ENCODE data around the gene CYB5R2.
A peak's percentile ranks its signal among the peaks of the same experiment; 100 is the strongest.

The CYB5R2 gene

DNA sequence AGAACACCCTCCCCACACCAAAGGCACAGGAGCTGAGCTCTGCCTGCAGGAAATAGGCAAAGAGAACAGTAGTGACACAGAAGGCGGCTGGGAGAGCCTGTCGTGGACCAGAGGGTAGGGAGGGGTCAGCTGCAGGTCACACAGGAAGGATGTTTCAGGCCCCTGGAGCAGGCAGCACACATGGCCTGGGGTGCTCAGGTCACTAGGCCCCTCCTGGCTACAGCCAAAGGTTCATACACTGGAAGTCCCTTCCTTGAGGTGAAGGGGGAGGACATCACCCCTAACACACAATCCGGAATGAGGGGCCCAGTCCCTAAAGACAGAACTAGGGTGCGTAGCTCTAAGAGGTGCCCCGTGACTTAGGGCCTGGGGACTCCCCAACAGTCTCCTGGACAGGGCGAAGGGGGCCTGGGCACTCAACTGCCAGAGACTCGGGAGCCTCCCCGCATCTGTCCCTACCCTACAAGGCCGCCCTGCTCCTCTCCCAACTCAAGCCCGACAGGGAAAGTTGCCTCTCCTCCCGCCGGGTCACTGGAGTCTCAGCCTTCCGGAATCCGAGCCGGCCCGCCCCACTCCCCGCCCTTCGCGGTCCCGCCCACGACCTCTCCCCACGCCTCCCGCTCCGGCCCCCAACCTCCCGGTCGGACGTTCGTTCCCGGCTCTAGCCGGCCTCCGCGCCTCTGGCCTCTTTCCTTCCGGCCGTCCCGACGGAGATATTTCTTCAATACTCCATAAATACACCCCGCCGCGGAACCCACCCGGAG lies at the start of gene CYB5R2:
CYB5R2 (minus strand) TSS at position 541 of the 764 bp plus-strand sequence. CDS start 675 bp downstream, outside the sequence.
- DNase-seq, result peak; percentile 21

DNA sequence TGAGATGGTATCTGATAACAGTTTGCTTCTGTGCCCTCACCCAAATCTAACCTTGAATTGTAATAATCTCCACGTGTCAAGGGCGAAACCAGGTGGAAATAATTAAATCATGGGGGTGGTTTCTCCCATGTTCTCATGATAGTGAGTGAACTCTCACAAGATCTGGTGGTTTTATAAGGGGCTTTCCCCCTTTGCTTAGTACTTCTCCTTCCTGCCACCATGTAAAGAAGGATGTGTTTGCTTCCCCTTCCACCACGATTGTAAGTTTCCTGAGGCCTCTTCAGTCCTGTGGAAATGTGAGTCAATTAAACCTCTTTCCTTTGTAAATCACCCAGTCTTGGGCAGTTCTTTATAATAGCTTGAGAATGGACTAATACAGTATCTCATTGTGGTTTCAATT lies 41.5 kb upstream of the CYB5R2 start:
- DNase-seq, result no peak

DNA sequence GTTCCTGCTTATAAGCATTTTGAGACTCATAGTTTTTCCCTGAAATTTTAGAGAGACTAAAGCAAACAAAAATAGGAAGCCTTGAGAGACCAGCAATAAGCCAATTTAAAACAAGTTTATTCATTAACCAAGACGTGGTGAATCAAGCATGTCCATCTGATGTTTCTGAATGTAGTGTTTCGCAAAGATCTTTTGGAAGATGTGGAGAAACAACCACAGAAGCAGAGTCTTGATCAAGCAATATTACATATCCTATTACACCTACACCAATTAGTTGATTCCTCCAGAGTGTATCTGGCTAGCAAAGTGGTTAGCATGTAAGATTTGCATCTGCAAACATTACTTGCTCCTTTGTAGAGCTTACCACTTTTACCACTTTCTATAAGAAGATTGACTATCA lies 33.1 kb upstream of the CYB5R2 start, which contains the start of gene OVCH2:
OVCH2 (minus strand) TSS at position 101 of the 400 bp plus-strand sequence; CDS start at position 18, 83 bp downstream.
- no peak for DNase-seq

DNA sequence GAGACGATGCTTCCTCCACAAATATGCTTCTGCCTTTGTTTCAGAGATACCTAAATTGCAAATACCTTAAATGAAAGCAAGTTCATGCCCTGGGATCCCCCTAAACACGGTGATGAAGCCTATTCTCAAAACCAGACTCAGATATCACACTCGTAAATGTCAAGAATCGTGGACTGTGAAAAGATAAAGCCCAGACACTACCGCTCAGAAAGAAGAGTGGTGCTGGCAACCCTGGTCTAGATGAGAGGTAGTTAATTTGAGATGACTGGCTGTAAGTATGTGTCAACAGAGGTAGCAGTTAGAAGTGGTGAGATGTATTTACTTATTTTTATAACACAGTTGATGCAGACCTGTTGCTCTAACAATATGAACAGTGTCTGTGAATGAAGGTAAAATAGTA lies 30.4 kb upstream of the CYB5R2 start:
- no peak for DNase-seq

DNA sequence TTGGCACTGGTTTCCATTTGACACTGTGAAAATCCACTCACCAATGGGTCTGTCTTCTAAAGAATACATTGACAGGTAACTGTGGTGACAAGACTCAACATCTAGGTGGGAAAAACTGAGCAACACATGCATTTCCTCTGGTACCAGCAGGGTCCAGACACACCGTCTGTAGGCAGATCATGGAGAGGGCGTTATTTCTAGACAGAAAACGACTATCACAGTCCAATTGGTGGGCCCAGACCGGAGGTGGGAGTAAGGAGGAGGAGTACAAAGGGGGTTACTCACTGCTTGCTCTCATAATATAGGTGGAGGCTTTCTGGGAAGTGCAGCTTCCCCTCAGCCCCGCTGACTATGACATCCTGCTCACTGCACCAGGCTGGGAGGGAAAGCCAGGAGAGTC lies 23.1 kb upstream of the CYB5R2 start:
- no peak for DNase-seq

DNA sequence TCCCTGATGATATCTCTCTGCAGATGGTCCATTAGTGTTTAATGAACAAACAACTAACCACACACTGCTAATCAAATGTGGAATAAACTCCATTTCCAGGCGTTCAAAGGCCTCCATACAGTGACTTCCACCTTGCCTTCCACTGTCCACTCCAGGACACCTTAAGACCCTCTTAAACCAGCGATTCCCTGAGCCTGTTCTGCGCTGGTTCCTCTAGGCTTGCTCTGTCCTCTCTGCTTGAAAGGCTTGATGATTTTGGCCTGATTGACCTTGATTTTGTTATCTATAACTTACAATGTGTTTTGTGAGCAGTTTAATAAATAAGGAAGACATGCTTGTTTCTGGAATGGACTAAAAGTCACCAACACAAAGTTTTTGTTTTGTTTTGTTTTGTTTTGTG lies 20.9 kb upstream of the CYB5R2 start:
- DNase-seq, result no peak

DNA sequence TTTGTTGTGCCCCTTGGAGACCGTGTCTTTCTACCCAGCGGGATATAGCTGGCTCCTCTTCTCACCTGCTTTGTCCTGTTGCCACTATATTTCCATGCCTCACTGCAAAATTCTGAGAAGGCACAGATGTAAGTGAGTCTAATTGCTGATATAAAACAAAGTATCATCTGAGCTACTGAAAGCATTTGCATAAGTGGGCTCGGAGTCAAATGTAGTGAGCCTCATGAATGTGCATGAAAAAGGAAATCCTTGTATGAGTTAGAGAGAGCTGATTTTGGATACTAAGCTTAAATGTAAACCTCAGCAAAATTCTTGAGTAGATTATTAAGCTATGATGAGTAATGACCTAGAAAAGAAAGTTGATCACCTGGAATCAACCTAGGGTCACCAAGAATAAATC lies 19.1 kb upstream of the CYB5R2 start:
- no peak for DNase-seq

DNA sequence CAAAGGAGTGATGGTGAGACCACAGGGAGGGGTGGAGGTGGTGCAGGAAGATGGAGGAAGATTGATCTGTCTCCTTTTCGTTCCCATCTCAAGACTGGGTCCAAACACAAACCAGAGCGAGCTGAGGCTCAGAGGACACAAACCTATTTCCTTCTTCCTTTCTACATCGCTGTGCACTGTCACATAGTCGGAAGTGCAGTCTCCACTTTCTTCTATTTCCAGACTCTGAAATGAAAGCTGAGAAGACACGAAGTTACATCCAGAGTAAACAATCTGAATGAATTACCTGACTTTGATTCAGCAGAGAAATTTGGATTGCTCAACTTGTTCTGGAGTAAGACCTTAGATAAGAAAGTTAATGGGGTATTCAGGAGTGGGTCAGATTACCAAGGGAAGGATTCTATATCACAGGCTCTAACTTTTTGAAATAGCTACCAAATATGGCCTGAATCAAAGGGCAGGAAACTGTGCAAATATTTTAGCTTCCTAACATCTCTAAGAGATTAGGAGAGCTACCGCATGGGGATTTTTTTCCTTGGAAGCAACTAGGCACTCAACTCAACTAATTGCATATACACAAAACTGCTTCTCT lies 18.6 kb upstream of the CYB5R2 start:
- DNase-seq, result no peak

DNA sequence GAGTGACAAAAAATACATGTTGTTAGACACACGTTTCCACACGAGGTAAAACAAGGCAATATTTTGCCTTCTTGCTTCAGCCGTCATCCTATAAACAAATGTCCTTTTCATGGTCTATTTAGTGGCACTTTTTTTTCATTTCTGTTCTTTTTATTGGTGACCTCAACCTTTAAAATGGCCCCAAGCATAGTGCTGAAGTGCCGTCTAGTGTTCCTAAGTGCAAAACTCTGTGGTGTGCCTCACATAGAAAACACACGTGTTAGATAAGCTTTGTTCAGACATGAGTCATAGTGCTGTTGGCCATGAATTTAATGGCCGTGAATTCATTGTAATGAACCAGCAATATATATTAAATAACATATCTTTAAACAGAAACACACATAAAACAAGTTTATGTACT lies 17.3 kb upstream of the CYB5R2 start:
- no peak for DNase-seq

DNA sequence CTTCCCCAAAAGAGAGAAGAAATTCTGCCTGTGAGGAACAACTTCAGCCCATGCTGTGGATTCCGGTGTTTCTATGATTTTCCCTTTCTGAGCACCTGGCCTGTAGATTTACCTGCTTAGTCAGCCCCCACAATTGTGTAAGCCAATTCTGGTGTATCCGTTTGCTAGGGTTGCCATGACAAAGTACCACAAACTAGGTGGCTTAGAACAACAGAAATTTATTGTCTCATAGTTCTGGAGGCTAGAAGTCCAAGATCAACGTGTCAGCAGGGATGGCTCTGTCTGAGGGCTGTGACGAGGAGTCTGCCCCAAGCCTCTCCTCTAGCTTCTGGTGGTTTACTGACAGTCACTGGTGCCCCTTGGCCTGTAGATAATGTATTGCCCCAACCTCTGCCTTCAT lies 15.9 kb upstream of the CYB5R2 start:
- no peak for DNase-seq

DNA sequence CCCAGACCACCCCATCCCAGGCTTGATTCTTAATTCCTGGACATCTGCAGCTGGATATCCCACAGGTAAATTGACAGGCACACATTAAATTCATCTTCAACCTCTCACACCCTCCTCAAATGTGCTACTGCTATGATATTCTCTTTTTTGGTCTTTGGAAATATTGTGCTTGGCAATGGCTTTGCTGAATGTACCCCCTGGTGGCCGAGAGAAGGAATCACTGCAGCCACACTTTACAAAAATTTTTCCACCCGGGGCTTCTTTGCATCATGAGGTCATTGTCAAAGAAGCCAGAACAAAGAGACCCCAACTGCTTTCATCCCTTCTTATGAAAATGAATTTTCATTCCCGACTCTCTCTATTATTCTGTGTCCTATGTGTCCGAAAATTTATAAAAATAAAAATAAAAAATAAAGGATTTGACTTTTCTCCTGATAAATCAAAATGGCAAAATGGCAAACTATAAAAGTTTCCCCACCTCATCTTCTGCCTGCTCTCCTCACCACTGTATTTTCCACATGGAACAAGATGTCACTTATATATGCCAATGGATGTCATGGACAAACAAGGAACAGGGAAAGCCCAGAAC lies 15.0 kb upstream of the CYB5R2 start:
- DNase-seq, result no peak

DNA sequence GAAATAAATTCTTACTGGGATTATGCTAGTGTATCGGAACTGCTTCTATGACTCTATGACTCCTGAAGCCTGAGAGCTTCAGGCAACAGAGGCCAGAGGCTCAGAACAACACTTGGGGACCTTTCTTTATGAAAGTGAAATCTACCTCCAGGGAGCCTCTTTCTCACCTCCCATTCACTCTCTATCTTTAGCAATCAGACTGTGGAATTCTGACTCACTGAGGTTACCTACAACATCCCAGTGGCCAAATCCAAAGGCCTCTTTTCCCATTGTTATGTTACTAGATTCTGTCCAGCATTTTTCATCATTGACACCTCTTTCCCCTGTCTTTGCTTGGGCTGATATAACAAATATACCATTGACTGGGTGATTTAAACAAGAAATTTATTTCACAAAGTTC lies 14.1 kb upstream of the CYB5R2 start:
- no peak for DNase-seq

DNA sequence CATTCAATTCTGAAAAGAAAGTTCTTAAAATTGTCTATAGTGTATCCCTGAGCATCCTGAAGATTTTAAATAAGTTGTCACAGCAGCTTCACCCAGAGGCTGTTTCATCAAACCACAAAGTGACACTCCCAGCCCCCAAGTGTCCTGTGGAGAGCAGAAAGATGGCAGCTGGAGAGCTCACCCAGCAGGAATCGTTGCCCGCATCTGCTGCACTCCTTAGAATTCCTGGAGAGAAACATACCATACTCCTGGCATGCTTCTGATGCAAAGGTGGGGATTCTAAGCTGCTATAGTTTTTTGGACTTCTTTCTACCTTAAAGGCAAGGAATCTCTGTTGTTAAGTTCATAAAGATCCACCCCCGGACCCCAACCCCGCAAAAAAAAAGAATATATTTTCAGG lies 13.5 kb upstream of the CYB5R2 start:
- no peak for DNase-seq

DNA sequence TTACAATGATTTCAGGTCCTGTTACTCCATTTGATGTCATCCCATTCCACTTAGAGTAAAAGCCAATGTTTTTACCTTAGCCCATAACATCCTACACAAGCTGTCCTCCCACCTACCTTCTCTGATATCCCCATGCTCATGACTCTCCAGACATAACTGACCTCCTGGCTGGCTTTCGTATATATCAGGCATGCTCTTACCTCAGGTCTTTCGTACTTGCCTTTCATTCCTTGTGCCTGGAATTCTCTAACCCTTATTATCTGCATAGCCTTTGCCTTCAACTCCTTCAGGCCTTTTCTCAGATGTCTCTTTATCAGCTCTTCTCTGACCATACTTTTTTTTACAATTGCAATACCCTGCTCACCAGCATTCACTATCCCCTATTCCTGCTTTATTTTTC lies 10.3 kb upstream of the CYB5R2 start:
- DNase-seq, result no peak

DNA sequence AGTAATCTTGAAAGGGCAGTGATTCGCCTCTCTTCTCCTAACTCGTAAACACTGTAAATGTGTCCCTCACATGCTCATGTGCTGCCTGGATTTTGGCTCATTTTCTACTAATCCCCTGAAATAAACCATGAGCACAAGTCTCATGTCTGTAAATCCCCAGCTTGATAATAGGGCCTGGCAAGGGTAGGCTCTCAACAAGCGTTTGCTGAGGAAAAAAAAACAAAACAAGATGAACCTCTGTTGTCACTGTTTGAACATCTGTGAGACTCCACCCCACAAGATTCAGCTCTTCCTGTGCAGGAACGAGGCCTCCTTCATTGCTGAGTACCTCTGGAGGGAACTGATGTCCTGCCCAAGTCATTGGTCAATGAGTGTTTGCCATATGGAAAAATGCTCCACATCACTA lies 4.5 kb upstream of the CYB5R2 start:
- DNase-seq, result no peak

DNA sequence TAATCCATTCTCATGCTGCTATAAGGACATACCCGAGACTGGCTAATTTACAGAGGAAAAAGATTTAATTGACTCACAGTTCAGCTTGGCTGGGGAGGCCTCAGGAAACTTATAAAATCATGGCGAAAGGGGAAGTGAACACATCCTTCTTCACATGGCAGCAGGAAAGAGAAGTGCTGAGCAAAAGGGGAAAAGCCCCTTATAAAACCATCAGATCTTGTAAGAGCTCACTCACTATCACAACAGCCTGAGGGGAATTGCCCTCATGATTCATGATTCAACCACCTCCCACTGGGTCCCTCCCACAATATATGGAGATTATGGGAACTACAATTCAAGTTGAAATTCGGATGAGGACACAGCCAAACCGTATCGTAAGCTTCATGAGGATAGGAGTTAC lies 3.8 kb upstream of the CYB5R2 start:
- DNase-seq, result no peak

DNA sequence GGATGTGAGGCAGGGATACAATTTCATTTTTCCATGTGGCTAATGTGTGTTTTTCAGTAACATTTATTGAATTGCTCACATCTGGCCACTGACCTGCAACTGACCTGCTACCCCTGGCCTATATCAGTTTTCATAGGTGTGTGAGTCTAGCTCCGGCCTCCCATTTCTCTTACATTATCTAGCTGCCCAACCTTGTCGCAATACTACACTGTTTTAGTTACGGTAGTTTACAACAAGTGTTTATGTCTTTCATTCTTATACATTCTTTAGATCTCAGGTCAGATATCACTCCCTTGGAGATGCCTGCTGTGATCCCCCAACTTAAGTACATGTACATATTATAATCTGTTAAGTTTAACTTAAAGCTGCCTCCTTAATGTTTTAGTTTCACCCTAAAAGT lies 2.3 kb upstream of the CYB5R2 start:
- no peak for DNase-seq

DNA sequence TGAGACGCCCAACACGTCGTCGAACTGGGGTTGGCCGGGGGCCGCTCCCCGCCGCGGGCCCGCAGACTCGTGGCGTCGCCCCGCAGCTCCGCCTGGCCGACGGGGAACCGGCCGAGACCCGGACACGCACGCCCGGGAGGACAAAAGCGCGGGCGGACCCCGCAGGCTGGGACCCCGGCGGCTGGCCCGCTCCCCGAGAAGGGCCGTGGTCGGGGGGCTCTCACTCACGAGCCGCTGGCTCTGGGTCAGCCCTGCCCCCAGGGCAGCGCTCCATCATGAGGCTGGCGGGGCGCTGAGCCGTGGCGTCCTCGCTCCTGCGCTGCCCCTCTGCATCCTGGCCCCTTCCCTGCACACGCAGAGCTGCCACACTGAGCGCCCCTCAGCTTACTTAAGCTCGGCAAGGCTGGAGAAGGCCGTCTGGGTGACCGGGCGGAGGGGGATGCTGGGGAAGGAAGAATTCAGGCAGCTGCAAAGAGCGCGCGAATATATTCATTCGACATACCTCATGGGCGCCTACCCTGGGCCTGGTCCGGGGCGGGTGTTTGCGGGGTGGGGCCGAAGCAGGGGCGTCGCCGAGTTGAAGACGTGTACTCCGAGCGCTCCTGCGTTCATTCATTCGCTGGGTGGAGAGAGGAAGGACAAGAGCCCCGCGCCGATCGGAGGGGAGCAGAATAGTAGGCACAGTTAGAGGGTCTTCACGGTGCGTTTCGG lies 579 bp upstream of the CYB5R2 start:
- peak; percentile 40 for DNase-seq

DNA sequence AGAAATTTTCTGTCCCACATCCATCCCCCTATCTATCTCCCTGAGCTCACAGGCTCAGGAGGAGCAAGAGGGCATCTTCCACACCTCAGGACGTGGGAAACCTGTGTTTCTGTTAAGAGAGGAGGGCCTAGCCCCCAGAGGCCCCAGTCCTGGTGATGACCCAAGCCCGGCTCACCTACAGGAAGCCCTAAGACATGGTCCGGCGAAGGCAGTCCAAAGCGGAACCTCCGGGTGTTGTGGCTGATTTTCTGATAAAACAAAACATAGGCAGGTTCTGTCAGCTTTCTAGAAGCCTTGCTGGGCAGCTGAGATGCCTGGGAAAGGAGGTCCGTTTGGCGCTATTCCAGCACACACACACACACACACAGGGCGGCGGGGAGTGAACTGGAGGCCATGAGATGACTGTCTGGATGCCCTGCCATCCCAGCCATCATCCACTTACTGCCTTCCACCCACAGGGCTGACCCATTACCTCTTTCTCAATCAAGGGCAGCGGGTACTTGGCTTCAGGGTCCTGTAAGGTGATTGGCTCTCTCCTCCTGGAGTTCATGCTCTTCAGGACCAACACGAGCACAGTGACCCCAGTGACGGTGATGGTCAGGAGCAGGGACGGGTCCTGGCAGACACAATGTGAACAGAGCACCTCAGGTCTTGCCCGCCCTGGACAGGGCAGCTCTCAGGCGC lies 882 bp downstream of the CYB5R2 start:
- DNase-seq, result no peak

DNA sequence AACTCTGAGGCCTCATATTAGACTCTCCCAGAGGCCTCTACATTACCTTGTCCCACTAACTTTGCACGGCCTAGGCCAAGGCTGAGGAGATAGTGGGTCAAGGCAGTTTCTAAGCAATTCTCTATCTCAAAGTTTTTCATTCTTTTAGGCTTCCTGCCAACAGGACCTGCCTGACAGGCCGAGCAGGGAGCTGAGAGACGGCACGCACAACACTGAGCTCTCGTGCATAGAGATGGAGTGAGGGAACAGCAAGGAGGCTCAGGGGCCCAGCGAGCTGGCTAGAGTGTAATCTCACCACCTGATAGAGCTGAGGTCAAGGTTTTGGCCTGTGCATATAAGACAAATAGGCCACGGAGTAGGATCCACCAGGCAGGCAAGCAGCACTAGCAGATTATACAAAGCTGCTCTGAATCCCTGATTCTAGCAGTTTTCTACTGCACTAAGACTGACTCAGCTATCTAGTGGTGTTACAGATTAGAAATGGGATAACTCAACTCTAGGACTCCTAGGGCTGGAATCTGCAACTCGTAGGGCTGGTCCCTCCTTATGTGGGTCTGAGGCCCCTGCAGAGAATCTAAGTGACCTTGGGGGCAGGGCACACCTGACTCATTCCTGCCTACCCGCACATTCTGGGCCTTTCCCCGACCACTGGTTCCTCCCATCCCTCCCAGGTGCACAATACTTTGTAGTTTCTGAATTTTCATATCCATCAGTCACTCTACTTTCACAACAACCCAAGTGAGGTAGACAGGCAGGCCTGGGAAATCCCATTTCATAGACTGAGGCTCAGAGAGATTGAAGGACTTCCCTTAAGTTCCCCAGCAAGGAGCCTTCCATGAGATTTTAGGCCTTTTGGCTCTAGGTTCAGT lies 1.7 kb downstream of the CYB5R2 start:
- DNase-seq, result no peak

DNA sequence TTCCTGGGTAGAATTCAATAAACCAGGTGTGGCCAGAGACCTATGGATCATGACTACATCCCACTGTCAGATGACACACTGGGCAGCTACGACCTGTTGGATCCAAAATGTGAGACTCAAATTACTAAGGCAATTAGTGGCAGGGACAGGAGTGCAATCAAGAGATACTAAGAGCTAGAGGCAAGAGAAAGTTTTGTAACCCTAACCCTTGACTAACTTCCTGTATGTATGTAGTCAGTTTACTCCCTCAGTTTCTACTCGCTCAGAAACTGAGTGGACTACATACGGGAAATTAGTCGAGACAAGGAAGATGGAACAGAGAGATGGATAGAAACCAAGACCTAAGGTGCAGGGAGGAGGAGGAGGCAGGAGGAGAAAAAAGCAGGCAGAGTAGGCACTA lies 2.7 kb downstream of the CYB5R2 start:
- DNase-seq, result no peak

DNA sequence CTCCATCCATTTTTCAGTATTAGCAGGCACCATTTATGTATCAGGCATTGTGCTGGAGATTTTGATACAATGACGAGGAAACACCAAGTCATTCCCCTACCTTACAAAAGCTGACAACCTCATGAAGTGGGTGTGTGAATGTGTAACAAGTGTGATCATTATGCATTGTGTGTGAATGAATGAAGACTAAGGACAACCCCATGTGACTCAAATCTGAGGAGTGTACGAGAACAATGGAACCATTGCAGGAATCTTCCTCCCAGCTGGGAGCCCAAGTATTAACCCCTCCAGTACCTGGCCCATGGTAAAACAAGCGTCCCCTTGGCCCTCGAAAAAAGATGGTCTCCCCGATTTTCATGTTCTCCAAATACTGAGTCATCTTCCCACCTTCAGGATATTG lies 4.4 kb downstream of the CYB5R2 start:
- DNase-seq, result no peak

Measured in NCI-H774 (cell line).